ACC112 (cell line): Measurements from ENCODE around the gene HERC2.
"Not testable (repeated sequence)": the region's sequence is repeated elsewhere in the genome, so short reads cannot be mapped to it uniquely, and the experiment has no call there.

Source experiments
- H2AFZ ChIP-seq: fragments of 200-600 bp; sonication (generic); one replicate; pipeline ENCODE4 v1.6.0; 2017; ENCODE audit warnings: antibody characterized with exemption, low read length; ENCODE audit not compliant: unreplicated experiment
- H3K27ac ChIP-seq: fragments of 200-600 bp; sonication (generic); 2 replicates; pipeline ENCODE4 v1.5.1; 2014; ENCODE audit warnings: low read depth, mild to moderate bottlenecking, antibody characterized with exemption, low read length, moderate library complexity
- H3K27me3 ChIP-seq: fragments of 200-600 bp; sonication (generic); 2 replicates; pipeline ENCODE4 v1.6.1; 2014; ENCODE audit warnings: mild to moderate bottlenecking, antibody characterized with exemption, low read length, moderate library complexity, mixed read lengths; ENCODE audit not compliant: insufficient read depth
- H3K36me3 ChIP-seq: fragments of 200-600 bp; sonication (generic); 2 replicates; pipeline ENCODE4 v1.6.1; 2016; ENCODE audit warnings: mild to moderate bottlenecking, antibody characterized with exemption, low read length, moderate library complexity, mixed read lengths; ENCODE audit not compliant: insufficient read depth
- H3K4me1 ChIP-seq: fragments of 200-600 bp; sonication (generic); one replicate; pipeline ENCODE4 v1.6.1; 2016; ENCODE audit warnings: low read length, mixed read lengths; ENCODE audit not compliant: insufficient read depth, unreplicated experiment, control insufficient read depth
- H3K4me3 ChIP-seq: fragments of 200-600 bp; sonication (generic); 2 replicates; pipeline ENCODE4 v1.5.1; 2014; ENCODE audit warnings: mild to moderate bottlenecking, low read depth, low read length
- H3K79me2 ChIP-seq: fragments of 200-600 bp; sonication (generic); one replicate; pipeline ENCODE4 v1.6.0; 2016; ENCODE audit warnings: low read length; ENCODE audit not compliant: control insufficient read depth, unreplicated experiment, insufficient read depth

HERC2 gene

DNA sequence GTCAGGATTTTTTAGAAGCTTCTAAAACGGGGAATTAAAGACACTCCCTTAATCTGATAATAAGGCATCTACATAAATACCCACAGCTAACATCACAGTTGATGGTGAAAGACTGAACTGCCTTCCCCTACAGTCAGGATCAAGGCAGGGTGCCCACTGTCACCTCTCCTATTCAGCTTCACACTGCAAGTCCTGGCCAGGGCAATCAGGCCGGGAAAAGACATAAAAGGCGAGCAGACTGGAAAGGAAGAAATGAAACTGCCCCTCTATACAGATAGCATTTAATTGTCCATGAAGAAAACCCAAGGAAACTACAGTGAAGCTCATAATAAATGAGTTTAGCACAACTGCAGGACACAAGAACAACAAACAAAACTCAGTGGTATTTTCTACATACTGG lies 61.7 kb downstream of the HERC2 start:
- H3K4me1 ChIP-seq, result no peaks in the 10 kb centered on the region
- peaks cover 11% of the 10 kb centered on the region for H3K79me2 ChIP-seq
- no peak overlapping the region for H3K4me3 ChIP-seq
- no peak overlapping the region for H3K27ac ChIP-seq
- H2AFZ ChIP-seq, result no peak overlapping the region
- peaks cover 4% of the 10 kb centered on the region; the same call in 1 of the 2 replicates for H3K36me3 ChIP-seq
- H3K27me3 ChIP-seq, result no peaks in the 10 kb centered on the region

DNA sequence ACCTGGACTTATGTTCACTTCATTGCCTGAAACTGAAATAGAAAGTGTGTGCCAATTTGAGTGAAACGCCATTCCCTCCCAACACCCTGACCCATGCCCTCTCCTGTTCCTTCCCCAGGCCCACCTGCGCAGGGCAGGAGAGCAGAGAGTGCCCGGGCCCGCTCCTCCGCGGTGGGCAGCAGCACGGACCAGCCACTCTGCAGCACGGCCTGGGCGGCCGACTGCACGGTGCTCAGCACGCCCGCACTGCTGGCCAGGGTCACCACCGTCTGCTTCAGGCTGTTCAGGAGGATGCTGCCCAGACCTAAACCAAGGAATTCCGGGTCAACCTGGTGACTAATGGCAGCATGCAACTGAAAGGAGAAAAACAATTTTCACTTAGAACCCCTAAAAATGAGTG lies 66.0 kb downstream of the HERC2 start:
- Histone ChIP-seq H3K79me2 (peaks cover 8% of the 10 kb centered on the region), H3K4me3 (no peak overlapping the region), H3K27ac (no peak overlapping the region), H3K36me3 (peaks cover 7% of the 10 kb centered on the region; the same call in 1 of the 2 replicates), H2AFZ (no peak overlapping the region), H3K4me1 (no peaks in the 10 kb centered on the region), H3K27me3 (no peaks in the 10 kb centered on the region)

DNA sequence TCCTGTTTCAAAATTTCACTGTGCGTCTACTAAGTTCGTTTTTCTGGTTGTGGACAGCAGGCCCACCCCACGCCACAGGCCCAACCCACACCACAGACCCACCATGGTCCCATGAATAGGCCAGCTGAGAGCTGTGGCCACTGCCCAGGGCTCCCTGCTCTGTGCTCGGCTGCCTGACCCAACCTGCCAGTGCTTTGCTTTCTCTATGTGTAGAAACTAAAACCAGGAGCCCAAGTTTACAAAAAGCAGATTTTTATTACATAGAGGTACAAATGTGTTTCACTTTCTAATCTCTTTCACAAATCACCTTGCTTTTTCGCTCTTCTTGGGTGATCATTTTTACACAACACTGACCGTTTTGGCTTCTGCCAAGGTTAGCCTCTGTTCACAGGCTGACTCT lies 69.1 kb downstream of the HERC2 start:
- H2AFZ ChIP-seq, result no peak overlapping the region
- H3K36me3 ChIP-seq, result peaks cover 14% of the 10 kb centered on the region
- H3K4me3 ChIP-seq, result no peak overlapping the region
- H3K4me1 ChIP-seq, result no peaks in the 10 kb centered on the region
- H3K27me3 ChIP-seq, result no peaks in the 10 kb centered on the region
- peaks cover 3% of the 10 kb centered on the region for H3K79me2 ChIP-seq
- H3K27ac ChIP-seq, result no peak overlapping the region

GRCh38 chr15:28246605-28247004 lies 75.4 kb downstream of the HERC2 start:
- no peak overlapping the region for H3K4me3 ChIP-seq
- H3K4me1 ChIP-seq, result no peaks in the 10 kb centered on the region
- no peak overlapping the region for H2AFZ ChIP-seq
- peaks cover 38% of the 10 kb centered on the region for H3K36me3 ChIP-seq
- H3K27me3 ChIP-seq, result no peaks in the 10 kb centered on the region
- H3K79me2 ChIP-seq, result no peaks in the 10 kb centered on the region
- no peak overlapping the region for H3K27ac ChIP-seq

- Histone ChIP-seq H3K36me3 (peaks cover 46% of the 10 kb centered on the region), H3K4me3 (no peak overlapping the region)
Measured at GRCh38 chr15:28243901-28244300, 78.1 kb downstream of the HERC2 start.

GRCh38 chr15:28243399-28243798 lies 78.6 kb downstream of the HERC2 start:
- H3K36me3 ChIP-seq, result peaks cover 44% of the 10 kb centered on the region

More at GRCh38 chr15:28243901-28244300, 78.1 kb downstream of the HERC2 start:
- no peaks in the 10 kb centered on the region for H3K27me3 ChIP-seq
- H3K27ac ChIP-seq, result no peak overlapping the region
- H2AFZ ChIP-seq, result no peak overlapping the region
- no peaks in the 10 kb centered on the region for H3K79me2 ChIP-seq
- H3K4me1 ChIP-seq, result no peaks in the 10 kb centered on the region

GRCh38 chr15:28238296-28238695 lies 83.7 kb downstream of the HERC2 start:
- H2AFZ ChIP-seq, H3K4me1 ChIP-seq, H3K79me2 ChIP-seq, H3K27me3 ChIP-seq, H3K4me3 ChIP-seq, H3K27ac ChIP-seq: not testable (repeated sequence)
- H3K36me3 ChIP-seq, result peaks cover 16% of the 10 kb centered on the region

More at GRCh38 chr15:28243399-28243798, 78.6 kb downstream of the HERC2 start:
- Histone ChIP-seq H3K27me3 (no peaks in the 10 kb centered on the region), H3K79me2 (no peaks in the 10 kb centered on the region), H3K4me1 (no peaks in the 10 kb centered on the region), H3K4me3 (no peak overlapping the region), H2AFZ (no peak overlapping the region), H3K27ac (no peak overlapping the region)

DNA sequence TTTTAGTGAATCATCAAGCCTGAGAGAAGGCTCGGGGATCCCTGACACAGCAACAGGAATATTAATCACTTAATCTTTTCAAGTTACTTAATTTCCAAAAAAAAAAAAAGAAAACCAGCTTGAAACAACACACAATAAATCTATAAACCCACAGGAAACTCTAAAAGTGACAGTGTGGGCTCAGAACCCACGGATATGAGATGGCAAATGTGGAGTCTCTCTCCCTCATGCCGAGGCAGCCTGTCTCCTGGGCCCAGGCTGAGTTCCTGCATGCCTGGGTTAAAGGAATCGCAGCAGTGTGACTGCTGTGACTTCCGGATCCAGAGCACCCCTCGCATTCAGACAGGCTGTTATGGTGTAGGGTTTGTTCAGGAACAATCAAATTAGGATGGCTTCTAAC lies 90.2 kb downstream of the HERC2 start:
- H3K36me3 ChIP-seq, result not testable (repeated sequence)

DNA sequence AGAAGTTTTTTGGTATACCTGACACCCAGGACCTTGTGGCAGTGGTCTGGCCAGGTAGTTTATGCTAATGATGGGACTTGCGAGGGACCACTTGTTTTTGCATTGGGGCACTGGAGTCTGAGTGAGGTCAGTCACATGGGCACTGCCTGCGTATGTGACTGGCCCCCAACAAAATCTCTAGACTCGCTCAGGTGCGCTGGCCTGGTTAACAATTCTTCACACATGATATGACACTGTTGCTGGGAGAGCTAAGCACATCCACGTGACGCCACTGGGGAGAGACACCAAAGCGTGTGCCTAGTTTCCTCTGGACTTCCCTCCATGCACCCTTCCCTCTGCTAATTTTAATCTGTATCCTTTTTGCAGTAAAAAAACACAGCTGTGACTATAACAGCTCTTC lies 90.6 kb downstream of the HERC2 start:
- H3K36me3 ChIP-seq, H2AFZ ChIP-seq, H3K4me1 ChIP-seq, H3K27me3 ChIP-seq, H3K4me3 ChIP-seq, H3K27ac ChIP-seq, H3K79me2 ChIP-seq: not testable (repeated sequence)

More for the DNA sequence above, 90.2 kb downstream of the HERC2 start:
- not testable (repeated sequence) for H3K27ac ChIP-seq, H3K4me1 ChIP-seq, H2AFZ ChIP-seq, H3K79me2 ChIP-seq, H3K27me3 ChIP-seq, H3K4me3 ChIP-seq

- not testable (repeated sequence) for H3K27me3 ChIP-seq, H3K27ac ChIP-seq, H3K36me3 ChIP-seq, H3K4me1 ChIP-seq, H3K4me3 ChIP-seq, H2AFZ ChIP-seq, H3K79me2 ChIP-seq
Measured at GRCh38 chr15:28228990-28229640, 92.9 kb downstream of the HERC2 start.

- peaks cover 6% of the 10 kb centered on the region; the same call in 1 of the 2 replicates for H3K36me3 ChIP-seq
- H3K4me1 ChIP-seq, result no peaks in the 10 kb centered on the region
- no peak overlapping the region for H3K4me3 ChIP-seq
- no peaks in the 10 kb centered on the region for H3K27me3 ChIP-seq
- H3K27ac ChIP-seq, result no peak overlapping the region
- no peaks in the 10 kb centered on the region for H3K79me2 ChIP-seq
- H2AFZ ChIP-seq, result no peak overlapping the region
Measured at GRCh38 chr15:28228096-28228495, 93.9 kb downstream of the HERC2 start.
